Measurements from ENCODE around the gene FAM180A.

GRCh38 chr7:135715055-135715522 is 33.5 kb downstream of the FAM180A start:
- TF ChIP-seq CTCF (conservative IDR thresholded peaks at IDR 0.05; ENCODE audit: low read depth, low read length) (no peak), EZH2 (IDR thresholded peaks at IDR 0.05; ENCODE audit: low read length, unreplicated experiment) (no peak), EZH2phosphoT487 (IDR thresholded peaks at IDR 0.05; ENCODE audit: borderline replicate concordance, low read length) (no peak)

Measured in PC-3 (cell line).